ENCODE measurements around the gene MFGE8. TPM values are rescaled to one million over a fixed set of nuclear protein-coding genes. Genes with fewer than 3 reads are reported as not detected.

Gene MFGE8
- total and polyA plus RNA-seq, 10 donors: 21.8 to 105 (median 66.0) TPM

DNA sequence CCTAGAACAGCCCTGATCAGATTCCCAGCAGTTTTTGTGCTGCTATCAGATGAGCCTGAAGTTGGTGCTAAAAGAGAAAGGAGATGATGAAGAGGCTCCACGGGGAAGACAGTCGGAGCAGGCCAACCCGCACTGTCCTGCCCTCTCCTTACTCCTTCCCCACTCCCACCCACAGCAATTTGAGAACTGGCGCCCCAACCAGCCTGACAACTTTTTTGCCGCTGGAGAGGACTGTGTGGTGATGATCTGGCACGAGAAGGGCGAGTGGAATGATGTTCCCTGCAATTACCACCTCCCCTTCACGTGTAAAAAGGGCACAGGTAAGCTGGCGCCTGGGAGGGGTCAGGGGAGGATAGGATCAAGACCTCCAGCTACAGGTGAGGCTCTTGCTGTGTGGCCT is 40.5 kb downstream of the MFGE8 start:
- no peak overlapping the region for H3K4me3 ChIP-seq
- no peaks in the 10 kb centered on the region for H3K4me1 ChIP-seq
- no peaks in the 10 kb centered on the region for H3K27me3 ChIP-seq (replicated peaks in 1 of 7)
- peaks cover 0 to 23% (median 0%) of the 10 kb centered on the region in 6 donors for H3K36me3 ChIP-seq
- DNase-seq: no peak
- WGBS, 5 donors: 69 to 86% (median 80%) methylated on average over 8 to 9 of the region's 9 CpGs
- H3K9me3 ChIP-seq: no peaks in the 10 kb centered on the region
- intact Hi-C loops (cut with DNase I; ENCODE audit: low total_unique reads): no loop called here
- TF ChIP-seq POLR2AphosphoS5 (IDR thresholded peaks at IDR 0.05) (no peak), POLR2A (IDR thresholded peaks at IDR 0.05) (no peak)
- TF ChIP-seq, protein P1, sequence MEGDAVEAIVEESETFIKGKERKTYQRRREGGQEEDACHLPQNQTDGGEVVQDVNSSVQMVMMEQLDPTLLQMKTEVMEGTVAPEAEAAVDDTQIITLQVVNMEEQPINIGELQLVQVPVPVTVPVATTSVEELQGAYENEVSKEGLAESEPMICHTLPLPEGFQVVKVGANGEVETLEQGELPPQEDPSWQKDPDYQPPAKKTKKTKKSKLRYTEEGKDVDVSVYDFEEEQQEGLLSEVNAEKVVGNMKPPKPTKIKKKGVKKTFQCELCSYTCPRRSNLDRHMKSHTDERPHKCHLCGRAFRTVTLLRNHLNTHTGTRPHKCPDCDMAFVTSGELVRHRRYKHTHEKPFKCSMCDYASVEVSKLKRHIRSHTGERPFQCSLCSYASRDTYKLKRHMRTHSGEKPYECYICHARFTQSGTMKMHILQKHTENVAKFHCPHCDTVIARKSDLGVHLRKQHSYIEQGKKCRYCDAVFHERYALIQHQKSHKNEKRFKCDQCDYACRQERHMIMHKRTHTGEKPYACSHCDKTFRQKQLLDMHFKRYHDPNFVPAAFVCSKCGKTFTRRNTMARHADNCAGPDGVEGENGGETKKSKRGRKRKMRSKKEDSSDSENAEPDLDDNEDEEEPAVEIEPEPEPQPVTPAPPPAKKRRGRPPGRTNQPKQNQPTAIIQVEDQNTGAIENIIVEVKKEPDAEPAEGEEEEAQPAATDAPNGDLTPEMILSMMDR (IDR thresholded peaks at IDR 0.05 in 8 of 11, conservative IDR thresholded peaks at IDR 0.05 in 3 of 11): no peak
- no peak overlapping the region for H3K27ac ChIP-seq

DNA sequence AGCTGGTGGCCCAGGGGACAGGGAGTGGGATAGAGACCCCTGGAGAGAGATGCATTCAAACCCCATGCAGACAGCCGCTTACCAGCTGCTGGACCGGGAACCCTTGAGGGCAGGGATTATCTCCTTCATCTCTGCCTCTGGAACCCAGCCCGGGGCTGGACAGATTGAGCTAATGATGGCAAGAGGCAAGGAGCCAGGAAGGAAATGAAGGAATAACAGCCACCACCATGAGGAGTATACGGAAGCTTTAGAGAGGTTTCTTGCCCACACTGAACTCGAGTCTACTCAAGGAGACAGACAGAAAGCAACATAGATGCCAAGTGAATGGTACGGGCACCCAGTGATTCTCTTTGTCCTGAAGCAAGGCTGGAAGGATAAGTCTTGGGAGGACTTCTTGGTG is 41.1 kb downstream of the MFGE8 start:
- 73 to 87% (median 79%) methylated on average over 6 of the region's 6 CpGs for WGBS, 5 donors
- no peak overlapping the region for H3K4me3 ChIP-seq
- TF ChIP-seq POLR2AphosphoS5 (IDR thresholded peaks at IDR 0.05) (no peak), POLR2A (IDR thresholded peaks at IDR 0.05) (no peak)
- TF ChIP-seq, protein P1 (IDR thresholded peaks at IDR 0.05 in 8 of 11, conservative IDR thresholded peaks at IDR 0.05 in 3 of 11): no peak
- no peaks in the 10 kb centered on the region for H3K9me3 ChIP-seq
- no peaks in the 10 kb centered on the region for H3K4me1 ChIP-seq
- no peak overlapping the region for H3K27ac ChIP-seq
- peaks cover 0 to 17% (median 0%) of the 10 kb centered on the region in 6 donors for H3K36me3 ChIP-seq
- intact Hi-C loops (cut with DNase I; ENCODE audit: low total_unique reads): no loop called here
- H3K27me3 ChIP-seq (replicated peaks in 1 of 7): no peaks in the 10 kb centered on the region
- DNase-seq: no peak

DNA sequence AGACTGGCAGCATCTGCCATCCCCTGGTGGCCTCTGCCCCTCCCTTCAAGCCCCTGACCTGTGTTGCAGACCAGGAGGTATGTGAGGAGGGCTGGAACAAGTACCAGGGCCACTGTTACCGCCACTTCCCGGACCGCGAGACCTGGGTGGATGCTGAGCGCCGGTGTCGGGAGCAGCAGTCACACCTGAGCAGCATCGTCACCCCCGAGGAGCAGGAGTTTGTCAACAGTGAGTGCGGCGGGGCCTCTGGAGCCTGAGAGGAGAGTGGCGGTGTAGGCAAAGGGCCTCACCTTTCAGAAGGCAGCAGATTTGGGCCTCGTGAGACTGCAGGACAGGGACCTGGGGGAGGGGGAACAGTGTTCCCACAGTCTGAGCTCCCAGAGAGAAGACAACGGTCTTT is 41.9 kb downstream of the MFGE8 start:
- H3K9me3 ChIP-seq: no peaks in the 10 kb centered on the region
- TF ChIP-seq POLR2AphosphoS5 (IDR thresholded peaks at IDR 0.05): no peak
- TF ChIP-seq POLR2A (IDR thresholded peaks at IDR 0.05): no peak
- TF ChIP-seq, protein P1 (IDR thresholded peaks at IDR 0.05 in 8 of 11, conservative IDR thresholded peaks at IDR 0.05 in 3 of 11): no peak
- intact Hi-C loops (cut with DNase I; ENCODE audit: low total_unique reads): no loop called here
- H3K27ac ChIP-seq: no peak overlapping the region
- H3K36me3 ChIP-seq: peaks cover 0 to 10% (median 0%) of the 10 kb centered on the region in 6 donors
- no peak for DNase-seq
- no peaks in the 10 kb centered on the region for H3K4me1 ChIP-seq
- H3K4me3 ChIP-seq: no peak overlapping the region
- WGBS, 5 donors: 85 to 95% (median 87%) methylated on average over 13 to 14 of the region's 14 CpGs
- no peaks in the 10 kb centered on the region for H3K27me3 ChIP-seq (replicated peaks in 1 of 7)

DNA sequence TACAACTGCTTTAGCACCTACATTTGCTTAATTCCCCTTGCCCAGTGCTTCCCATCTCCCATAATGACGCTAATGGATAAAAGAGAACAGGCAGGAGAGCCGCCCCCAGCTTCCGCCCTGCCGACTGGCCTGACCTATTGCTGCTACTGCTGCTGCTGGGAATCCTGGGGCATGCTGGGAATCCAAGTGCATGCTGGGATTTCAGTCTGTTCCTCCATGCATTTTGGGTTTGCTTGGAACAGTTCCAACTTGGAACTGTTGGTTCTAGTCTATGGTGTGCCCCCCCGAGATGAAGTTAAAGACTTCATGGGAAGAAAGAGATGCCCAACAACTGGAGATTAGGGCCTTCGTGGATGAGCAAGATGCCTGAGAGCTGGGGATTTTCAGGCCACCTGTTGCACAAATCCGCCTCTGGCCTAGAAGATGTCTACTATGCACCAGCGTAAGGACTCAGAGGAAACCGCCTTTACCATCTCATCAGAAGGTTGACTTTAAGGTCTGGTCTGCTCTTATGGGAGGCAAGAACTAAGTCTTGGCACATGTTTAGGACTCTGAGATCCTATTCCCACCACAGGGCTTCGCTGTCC is 46.8 kb downstream of the MFGE8 start:
- no peak overlapping the region for H3K27ac ChIP-seq
- DNase-seq: no peak
- 90 to 95% (median 91%) methylated on average over 8 to 10 of the region's 10 CpGs for WGBS, 5 donors

More for the DNA sequence above, 46.8 kb downstream of the MFGE8 start:
- Histone ChIP-seq H3K4me3 (no peak overlapping the region), H3K36me3 (no peaks in the 10 kb centered on the region), H3K4me1 (no peaks in the 10 kb centered on the region), H3K27me3 (replicated peaks in 1 of 7) (no peaks in the 10 kb centered on the region), H3K9me3 (no peaks in the 10 kb centered on the region)
- TF ChIP-seq POLR2AphosphoS5 (IDR thresholded peaks at IDR 0.05) (no peak), POLR2A (IDR thresholded peaks at IDR 0.05) (no peak)
- TF ChIP-seq, protein P1 (IDR thresholded peaks at IDR 0.05 in 8 of 11, conservative IDR thresholded peaks at IDR 0.05 in 3 of 11): no peak
- intact Hi-C loops (cut with DNase I; ENCODE audit: low total_unique reads): no loop called here
